PC-9 (cell line): Measurements from ENCODE around the gene GLP2R. TPM values are rescaled to one million over a fixed set of nuclear protein-coding genes. Genes with fewer than 3 reads are reported as not detected.

Experiments
- BruUV-seq: library from RNA; stranded (reverse); fragments of 400-500 nt; replicated peaks from 2 replicates; lab custom pipeline; 2021; lab: Mats Ljungman, UMichigan
- CTCF ChIA-PET: fragments of 300-600 bp; sonication (Branson Sonifier 250); formaldehyde crosslinking; loops from one replicate; lab custom pipeline; 2022; ENCODE audit warnings: antibody characterized with exemption; lab: Charles Lee
- POLR2A ChIA-PET: fragments of 300-600 bp; sonication (Branson Sonifier 250); formaldehyde crosslinking; loops from one replicate; lab custom pipeline; 2022; ENCODE audit warnings: antibody characterized with exemption; ENCODE audit not compliant: unreplicated experiment; lab: Charles Lee
- DNase-seq, 2 experiments: peaks; one replicate each; pipeline versions ENCODE4 v3.0.0 to v3.0.0-alpha.2; 2015 to 2022; ENCODE audit warnings: mixed read lengths in 1 of 2
- H2AFZ ChIP-seq: fragments of 200-600 bp; sonication (generic); 2 replicates; pipeline ENCODE4 v1.8.1; 2017; ENCODE audit warnings: antibody characterized with exemption
- H3F3A ChIP-seq: fragments of 200-600 bp; sonication (generic); 2 replicates; pipeline ENCODE4 v1.8.1; 2017; ENCODE audit warnings: antibody characterized with exemption, mild to moderate bottlenecking, low read depth; ENCODE audit not compliant: insufficient read depth
- H3K27ac ChIP-seq: fragments of 200-600 bp; sonication (generic); 2 replicates; pipeline ENCODE4 v1.6.1; 2016; ENCODE audit warnings: mixed run types
- H3K27me3 ChIP-seq: fragments of 200-600 bp; sonication (generic); 2 replicates; pipeline ENCODE4 v1.6.1; 2016; ENCODE audit warnings: low read depth, mixed run types; ENCODE audit not compliant: insufficient read depth
- H3K36me3 ChIP-seq: fragments of 200-600 bp; sonication (generic); 2 replicates; pipeline ENCODE4 v1.6.1; 2016; ENCODE audit warnings: low read depth, mixed run types
- H3K4me1 ChIP-seq: fragments of 200-600 bp; sonication (generic); replicated peaks from 2 replicates; pipeline ENCODE4 v1.6.1; 2016; ENCODE audit warnings: mixed run types; ENCODE audit not compliant: insufficient read depth
- H3K4me2 ChIP-seq: fragments of 200-600 bp; sonication (generic); 2 replicates; pipeline ENCODE4 v1.6.1; 2017; ENCODE audit warnings: mixed run types
- H3K4me3 ChIP-seq: fragments of 200-600 bp; sonication (generic); 2 replicates; pipeline ENCODE4 v1.6.1; 2016; ENCODE audit warnings: mixed run types
- H3K79me2 ChIP-seq: fragments of 200-600 bp; sonication (generic); 2 replicates; pipeline ENCODE4 v1.6.1; 2017; ENCODE audit warnings: low read depth, mixed run types
- H3K9me2 ChIP-seq: fragments of 200-600 bp; sonication (generic); 2 replicates; pipeline ENCODE4 v1.8.1; 2017; ENCODE audit warnings: mild to moderate bottlenecking; ENCODE audit not compliant: insufficient read depth
- H3K9me3 ChIP-seq: fragments of 200-600 bp; sonication (generic); 2 replicates; pipeline ENCODE4 v1.8.1; 2016; ENCODE audit warnings: low read depth; ENCODE audit not compliant: insufficient read depth
- H4K20me1 ChIP-seq: fragments of 200-600 bp; sonication (generic); 2 replicates; pipeline ENCODE4 v1.8.1; 2017; ENCODE audit not compliant: insufficient read depth
- CTCF ChIP-seq: fragments of 200-600 bp; sonication (generic); conservative IDR thresholded peaks from 2 replicates; pipeline ENCODE4 v1.6.1; 2017; ENCODE audit warnings: mixed run types, antibody characterized with exemption, mild to moderate bottlenecking, moderate library complexity
- EZH2 ChIP-seq: fragments of 200-600 bp; sonication (generic); IDR thresholded peaks from 2 replicates; pipeline ENCODE4 v1.8.0; 2017; ENCODE audit warnings: antibody characterized with exemption, low read depth
- intact Hi-C: fragments of 100-400 bp; cut with micrococcal nuclease; formaldehyde crosslinking; loops from one replicate; pipeline ENCODE4 v1.10.0; 2022; ENCODE audit not compliant: unreplicated experiment
- total RNA-seq: library from RNA; stranded (reverse); gene quantifications from 2 replicates; pipeline ENCODE4 v1.2.3, GENCODE V29; 2021

Gene GLP2R
- total RNA-seq, 1 experiment from 2014 or later: 3.2 TPM

GRCh38 chr17:9790316-9790715 lies 35.4 kb upstream of the GLP2R start:
- no peak overlapping the region for H3K4me3 ChIP-seq
- no peaks in the 10 kb centered on the region for H3F3A ChIP-seq
- H3K27ac ChIP-seq: no peak overlapping the region
- no TSS peak for BruUV-seq
- ChIA-PET POLR2A (no interaction called here), CTCF (no interaction called here)
- H3K27me3 ChIP-seq: no peaks in the 10 kb centered on the region
- no peaks in the 10 kb centered on the region for H3K79me2 ChIP-seq
- intact Hi-C loops: no loop called here
- H3K9me2 ChIP-seq: no peaks in the 10 kb centered on the region
- H4K20me1 ChIP-seq: no peaks in the 10 kb centered on the region
- no peak overlapping the region for H2AFZ ChIP-seq
- no peaks in the 10 kb centered on the region for H3K36me3 ChIP-seq
- no peaks in the 10 kb centered on the region for H3K9me3 ChIP-seq
- H3K4me2 ChIP-seq: no peak overlapping the region
- TF ChIP-seq CTCF (no peak), EZH2 (no peak)
- H3K4me1 ChIP-seq: no peaks in the 10 kb centered on the region
- DNase-seq: no peak

GRCh38 chr17:9790889-9791876 lies 34.5 kb upstream of the GLP2R start, which contains the start of gene DHRS7C:
Gene DHRS7C (minus strand): TSS chr17:9791592. CDS start chr17:9791284, 308 bp downstream.
- POLR2A ChIA-PET: no interaction called here
- TF ChIP-seq EZH2 (no peak), CTCF (no peak)
- no peaks in the 10 kb centered on the region for H4K20me1 ChIP-seq
- no peak within 1 kb of the TSS for H2AFZ ChIP-seq
- BruUV-seq: no TSS peak
- H3K79me2 ChIP-seq: no peaks in the 10 kb centered on the region
- H3K4me1 ChIP-seq: no peaks in the 10 kb centered on the region
- H3K4me2 ChIP-seq: no peak within 1 kb of the TSS
- intact Hi-C loops: no loop called here
- no peaks in the 10 kb centered on the region for H3K9me2 ChIP-seq
- no peak within 1 kb of the TSS for H3K27ac ChIP-seq
- no peaks in the 10 kb centered on the region for H3K27me3 ChIP-seq
- CTCF ChIA-PET: no interaction called here
- no peaks in the 10 kb centered on the region for H3K9me3 ChIP-seq
- no peaks in the 10 kb centered on the region for H3F3A ChIP-seq
- H3K4me3 ChIP-seq: no peak within 1 kb of the TSS
- H3K36me3 ChIP-seq: no peaks in the 10 kb centered on the region
- no peak for DNase-seq

GRCh38 chr17:9792181-9792840 lies 33.4 kb upstream of the GLP2R start:
- Histone ChIP-seq H3K4me1 (no peaks in the 10 kb centered on the region), H3K36me3 (no peaks in the 10 kb centered on the region), H3K9me3 (no peaks in the 10 kb centered on the region), H3K27me3 (no peaks in the 10 kb centered on the region), H3F3A (no peaks in the 10 kb centered on the region), H3K9me2 (no peaks in the 10 kb centered on the region), H3K4me2 (no peak overlapping the region), H4K20me1 (no peaks in the 10 kb centered on the region), H3K79me2 (no peaks in the 10 kb centered on the region), H3K27ac (no peak overlapping the region), H2AFZ (no peak overlapping the region), H3K4me3 (no peak overlapping the region)
- intact Hi-C loops: no loop called here
- TF ChIP-seq CTCF (no peak), EZH2 (no peak)
- DNase-seq: no peak
- BruUV-seq: no TSS peak
- POLR2A ChIA-PET: no interaction called here
- CTCF ChIA-PET: interaction anchor here (0.7 kb wide), 1 partner anchor 113 kb away, joined by 3 read pairs; no protein-coding TSS in a partner anchor
